ENCODE data around the gene SKI.
A peak's percentile ranks its signal among the peaks of the same experiment; 100 is the strongest.
"Not testable (repeated sequence)": the region's sequence is repeated elsewhere in the genome, so short reads cannot be mapped to it uniquely, and the experiment has no call there.

SKI gene

DNA sequence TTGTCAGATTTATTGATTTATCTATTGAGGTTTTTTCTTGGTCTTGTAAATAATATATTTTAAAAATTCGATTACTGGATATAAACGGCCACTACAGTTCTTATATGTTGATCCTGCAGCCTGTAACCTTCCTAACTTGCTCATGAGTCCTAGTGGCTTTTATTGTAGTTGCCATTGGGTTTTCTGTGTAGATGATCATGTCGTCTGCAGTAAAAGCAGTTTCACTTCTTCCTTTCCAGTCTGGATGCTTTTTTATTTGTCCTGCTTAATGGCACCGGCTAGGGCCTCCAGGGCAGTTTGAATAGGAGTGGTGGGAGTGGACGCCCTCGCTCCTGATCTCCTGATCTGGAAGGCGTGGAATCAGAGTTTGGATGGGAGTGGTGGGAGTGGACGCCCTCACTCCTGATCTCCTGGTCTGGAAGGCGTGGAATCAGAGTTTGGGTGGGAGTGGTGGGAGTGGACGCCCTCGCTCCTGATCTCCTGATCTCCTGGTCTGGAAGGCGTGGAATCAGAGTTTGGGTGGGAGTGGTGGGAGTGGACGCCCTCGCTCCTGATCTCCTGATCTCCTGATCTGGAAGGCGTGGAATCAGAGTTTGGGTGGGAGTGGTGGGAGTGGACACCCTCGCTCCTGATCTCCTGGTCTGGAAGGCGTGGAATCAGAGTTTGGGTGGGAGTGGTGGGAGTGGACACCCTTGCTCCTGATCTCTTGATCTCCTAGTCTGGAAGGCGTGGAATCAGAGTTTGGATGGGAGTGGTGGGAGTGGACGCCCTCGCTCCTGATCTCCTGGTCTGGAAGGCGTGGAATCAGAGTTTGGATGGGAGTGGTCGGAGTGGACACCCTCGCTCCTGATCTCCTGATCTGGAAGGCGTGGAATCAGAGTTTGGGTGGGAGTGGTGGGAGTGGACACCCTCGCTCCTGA, 33.6 kb downstream of the SKI start:
- DNase-seq (ENCODE audit: low spot score): not testable (repeated sequence)

DNA sequence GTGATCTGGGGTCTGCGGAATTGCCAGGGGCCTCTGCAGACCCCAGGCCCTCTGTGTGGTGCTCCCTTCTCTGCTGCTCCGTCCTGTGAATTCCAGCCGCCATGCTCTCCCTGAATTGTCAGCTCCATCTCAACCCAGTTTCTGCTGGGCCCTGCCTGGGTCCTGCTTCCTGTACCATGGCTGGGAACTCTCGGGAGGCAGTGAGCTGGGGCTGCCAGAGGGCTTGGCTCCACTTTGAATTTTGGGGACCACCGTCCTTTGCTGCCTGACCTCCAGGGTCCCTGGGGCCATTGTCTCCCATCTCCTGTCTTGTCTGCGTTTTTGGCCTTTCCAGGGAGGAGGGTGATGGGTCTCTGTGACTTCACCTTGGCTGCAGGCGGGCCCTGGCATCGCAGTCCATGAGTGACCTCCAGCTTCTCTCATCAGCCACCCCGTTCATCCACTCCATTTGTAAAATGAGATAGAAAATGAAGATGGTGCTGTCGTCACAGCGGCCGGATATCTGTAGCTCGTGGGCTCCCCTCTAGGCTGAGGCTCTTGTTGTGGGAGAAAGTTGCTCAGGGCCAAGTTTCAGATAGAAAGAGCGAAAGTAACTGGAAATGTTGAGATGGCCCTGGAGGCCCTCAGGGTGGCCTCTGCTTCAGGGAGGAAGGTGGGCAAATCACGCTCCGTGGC, 38.3 kb downstream of the SKI start:
- no peak for DNase-seq (ENCODE audit: low spot score)

DNA sequence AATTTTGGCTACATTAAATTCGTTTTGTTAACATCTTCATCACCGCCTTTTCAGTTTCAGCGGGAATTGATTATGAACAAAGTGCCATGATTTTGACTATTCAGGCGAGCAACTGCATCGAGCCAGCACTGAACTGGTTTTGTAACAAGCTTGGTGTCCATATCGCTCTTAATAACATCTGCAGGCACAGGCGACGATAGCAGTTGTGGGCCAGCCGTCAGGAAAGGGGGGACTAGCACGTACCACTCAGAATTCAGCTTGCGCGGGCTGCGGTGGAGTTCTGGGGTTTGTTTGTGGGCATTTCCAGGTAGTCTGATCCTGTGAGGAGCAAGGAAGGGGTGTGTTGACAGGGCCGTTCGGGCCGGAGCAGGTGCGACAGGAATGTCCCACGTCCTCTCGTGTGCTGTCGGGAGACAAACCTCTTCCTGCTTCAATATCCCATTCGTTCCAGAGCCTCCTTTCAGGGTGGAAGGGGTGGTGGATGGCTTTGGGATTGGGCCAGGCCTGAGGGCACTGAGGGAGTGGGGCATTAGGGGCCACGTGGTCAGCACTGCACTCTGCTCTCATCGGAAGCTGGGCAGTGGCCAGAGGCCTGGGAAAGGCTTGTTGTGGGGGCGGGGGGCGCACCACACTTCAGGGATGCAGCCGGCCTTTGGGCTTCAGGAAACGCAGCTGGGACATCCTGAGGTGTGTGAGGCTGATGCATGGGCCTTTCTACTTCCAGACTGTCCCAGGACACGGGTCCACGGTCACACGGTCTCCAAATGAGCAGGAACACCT, 39.1 kb downstream of the SKI start:
- no peak for DNase-seq (ENCODE audit: low spot score)

- no peak for DNase-seq (ENCODE audit: low spot score)
Observed at GRCh38 chr1:2267862-2268261, 39.7 kb downstream of the SKI start.

GRCh38 chr1:2268285-2269056, 40.4 kb downstream of the SKI start:
- no peak for DNase-seq (ENCODE audit: low spot score)

DNA sequence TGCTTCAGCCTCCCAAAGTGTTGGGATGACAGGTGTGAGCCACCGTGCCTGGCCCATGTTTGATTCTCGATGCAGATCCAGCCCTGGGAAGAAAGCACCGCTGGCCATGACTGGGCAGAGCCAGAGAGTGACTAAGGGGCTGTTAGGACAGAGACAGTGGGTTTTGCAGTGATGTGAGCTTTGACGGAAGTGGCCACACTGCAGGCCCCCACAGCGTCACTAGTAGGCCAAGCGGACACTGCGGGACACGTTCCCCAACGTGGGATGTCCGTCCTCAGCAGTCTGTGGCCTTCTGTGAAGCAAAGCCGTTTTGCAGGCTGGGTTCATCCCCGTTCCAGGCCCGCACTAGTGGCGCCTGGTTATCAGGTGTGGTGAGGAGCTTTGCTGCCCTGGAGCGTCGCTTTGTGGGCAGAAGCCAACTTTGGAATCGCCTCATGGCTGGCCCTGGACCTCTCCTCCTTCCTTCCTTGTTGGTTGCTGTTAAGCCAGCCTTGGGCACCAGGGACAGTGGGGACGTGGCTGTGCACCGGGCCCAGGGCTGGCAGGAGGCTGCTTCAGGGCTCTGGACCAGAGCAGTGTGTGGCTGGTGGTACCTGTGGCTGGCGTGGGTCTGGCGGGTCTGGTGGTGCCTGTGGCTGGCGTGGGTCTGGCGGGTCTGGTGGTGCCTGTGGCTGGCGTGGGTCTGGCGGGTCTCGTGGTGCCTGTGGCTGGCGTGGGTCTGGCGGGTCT, 41.2 kb downstream of the SKI start:
- DNase-seq (ENCODE audit: low spot score): no peak

DNA sequence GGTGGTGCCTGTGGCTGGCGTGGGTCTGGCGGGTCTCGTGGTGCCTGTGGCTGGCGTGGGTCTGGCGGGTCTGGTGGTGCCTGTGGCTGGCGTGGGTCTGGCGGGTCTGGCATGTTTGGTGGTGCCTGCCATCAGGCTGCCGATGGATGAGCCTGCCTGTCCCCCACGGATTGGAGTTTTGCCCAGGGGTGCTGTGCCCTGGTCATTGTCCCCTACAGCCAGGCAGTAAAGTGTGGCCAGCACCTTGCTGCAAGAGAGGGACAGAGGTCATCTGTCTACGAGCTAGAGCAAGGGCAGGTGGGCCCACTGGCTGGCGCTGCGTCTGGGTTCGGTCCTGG, 41.8 kb downstream of the SKI start:
- DNase-seq (ENCODE audit: low spot score): no peak

GRCh38 chr1:2270260-2271100, 42.4 kb downstream of the SKI start:
- no peak for DNase-seq (ENCODE audit: low spot score)

DNA sequence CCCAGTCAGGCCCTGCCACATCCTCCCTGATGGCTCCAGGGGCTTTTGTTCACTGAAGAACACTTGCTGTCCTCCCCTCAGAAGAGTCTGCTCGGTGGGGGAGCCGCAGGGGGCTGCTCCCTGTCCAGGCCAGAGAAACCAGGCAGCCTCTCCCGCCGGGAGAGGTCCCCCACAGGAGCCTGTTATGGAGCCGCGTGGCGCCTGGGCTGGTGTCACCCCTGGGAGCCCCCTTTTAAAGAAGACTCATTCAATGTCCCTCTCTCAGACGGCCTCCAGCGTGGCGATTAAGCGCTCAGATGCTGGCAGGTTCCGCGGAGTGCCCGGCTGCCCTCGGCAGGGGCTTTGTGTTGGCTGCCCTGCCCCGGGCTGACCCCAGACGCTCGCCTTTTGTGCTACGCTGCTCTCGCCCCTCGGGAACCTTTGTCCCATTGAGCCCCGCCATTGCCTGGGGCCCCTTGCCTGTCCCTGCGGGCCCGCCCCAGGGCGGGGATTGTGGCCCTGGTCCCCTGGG, 43.1 kb downstream of the SKI start:
- no peak for DNase-seq (ENCODE audit: low spot score)

- DNase-seq (ENCODE audit: low spot score): no peak
Observed at GRCh38 chr1:2271841-2272655, 43.9 kb downstream of the SKI start.

DNA sequence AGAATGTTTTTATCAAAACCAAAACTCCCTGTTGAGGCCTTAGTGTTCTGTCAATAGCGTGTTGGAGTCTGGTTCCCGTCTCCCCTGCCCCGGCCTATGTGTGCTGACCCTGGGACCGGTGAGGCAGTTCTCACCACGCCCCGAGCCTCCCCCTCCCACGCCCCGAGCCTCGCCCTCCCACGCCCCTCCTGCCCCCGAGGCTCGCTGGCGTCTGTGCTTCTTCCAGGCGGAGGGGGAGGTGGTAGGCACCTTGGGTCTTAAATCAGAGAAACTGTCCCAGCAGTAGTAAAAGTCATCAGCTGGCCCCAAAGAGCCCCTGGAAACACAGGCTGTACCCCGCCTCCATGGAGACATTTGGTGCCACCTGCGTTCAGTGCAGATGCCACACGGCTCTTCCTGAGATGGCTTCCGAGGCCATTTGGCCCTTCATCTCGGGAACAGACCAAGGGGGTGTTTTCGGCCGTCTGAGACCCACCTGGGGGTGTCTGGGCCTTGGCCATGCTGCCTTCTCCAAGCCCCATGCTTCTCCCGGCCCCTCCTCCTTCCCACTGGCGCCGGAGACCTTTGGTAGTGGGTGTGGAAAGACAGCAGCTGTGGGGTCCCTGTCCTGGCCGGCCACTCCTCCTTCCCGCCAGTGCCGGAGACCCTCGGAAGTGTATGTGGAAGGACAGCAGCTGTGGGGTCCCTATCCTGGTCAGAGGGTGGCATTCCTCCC, 44.7 kb downstream of the SKI start:
- no peak for DNase-seq (ENCODE audit: low spot score)

DNA sequence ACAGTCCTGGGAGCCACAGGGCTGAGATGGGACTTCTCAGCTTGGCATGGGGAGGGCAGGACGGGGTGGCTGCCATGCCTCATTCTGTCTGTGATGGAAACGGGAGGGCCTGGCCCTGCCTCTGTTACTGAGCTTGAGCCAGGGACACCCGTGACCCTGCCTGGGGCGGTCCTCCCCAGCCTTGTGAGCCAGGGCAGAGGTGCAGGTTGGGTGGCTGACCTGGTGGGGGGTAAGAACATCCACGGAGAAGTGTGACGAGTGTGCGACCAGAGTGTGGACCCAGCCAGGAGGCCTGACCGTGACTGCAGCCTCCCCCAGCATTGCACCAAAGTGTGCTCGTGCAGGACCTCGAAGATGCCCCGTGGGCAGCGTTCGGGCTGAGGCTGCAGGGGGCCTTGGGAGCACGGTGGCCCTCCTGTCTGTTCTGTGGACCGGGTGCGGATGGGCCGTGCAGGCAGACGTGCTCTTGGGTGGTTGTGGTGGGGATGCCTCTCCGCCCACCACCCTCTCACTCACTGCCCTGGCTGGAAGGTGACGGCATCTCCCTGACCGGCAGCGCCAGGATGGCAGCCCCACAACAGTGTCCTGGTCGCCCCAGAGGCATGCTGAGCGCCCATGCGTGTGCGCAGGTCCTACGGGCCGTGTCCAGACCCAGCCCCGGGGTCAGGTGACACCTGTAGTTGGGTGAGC, 45.4 kb downstream of the SKI start:
- no peak for DNase-seq (ENCODE audit: low spot score)

- DNase-seq (ENCODE audit: low spot score): no peak
Observed at GRCh38 chr1:2274231-2274928, 46.3 kb downstream of the SKI start.

DNA sequence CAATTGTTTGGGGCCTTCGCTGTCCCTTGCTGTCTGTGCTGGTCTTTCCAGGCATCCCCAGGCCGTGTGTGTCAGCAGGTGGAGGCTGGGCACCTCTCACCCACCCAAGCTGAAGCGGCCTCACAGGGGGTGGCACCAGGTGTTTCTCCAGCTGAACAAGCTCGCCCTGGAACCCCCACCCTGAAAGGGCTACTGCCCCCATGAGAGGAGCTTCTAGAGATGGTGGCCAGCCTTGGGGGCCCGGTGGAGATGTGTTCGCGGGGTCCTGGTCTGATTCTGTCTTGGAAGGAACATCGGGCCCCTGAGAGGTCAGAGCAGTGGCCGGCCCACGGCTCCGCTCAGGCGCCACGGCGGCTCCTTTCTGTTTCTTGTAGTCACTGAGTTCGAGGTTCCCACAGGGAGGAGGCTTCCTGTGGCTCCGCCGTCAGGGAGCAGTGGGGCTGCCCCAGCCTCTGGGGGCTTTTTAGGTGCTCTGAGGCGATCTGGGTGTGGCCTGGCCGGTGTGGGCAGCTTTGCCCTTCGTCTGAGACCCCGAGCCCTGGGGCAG, 46.9 kb downstream of the SKI start:
- DNase-seq (ENCODE audit: low spot score): no peak

DNA sequence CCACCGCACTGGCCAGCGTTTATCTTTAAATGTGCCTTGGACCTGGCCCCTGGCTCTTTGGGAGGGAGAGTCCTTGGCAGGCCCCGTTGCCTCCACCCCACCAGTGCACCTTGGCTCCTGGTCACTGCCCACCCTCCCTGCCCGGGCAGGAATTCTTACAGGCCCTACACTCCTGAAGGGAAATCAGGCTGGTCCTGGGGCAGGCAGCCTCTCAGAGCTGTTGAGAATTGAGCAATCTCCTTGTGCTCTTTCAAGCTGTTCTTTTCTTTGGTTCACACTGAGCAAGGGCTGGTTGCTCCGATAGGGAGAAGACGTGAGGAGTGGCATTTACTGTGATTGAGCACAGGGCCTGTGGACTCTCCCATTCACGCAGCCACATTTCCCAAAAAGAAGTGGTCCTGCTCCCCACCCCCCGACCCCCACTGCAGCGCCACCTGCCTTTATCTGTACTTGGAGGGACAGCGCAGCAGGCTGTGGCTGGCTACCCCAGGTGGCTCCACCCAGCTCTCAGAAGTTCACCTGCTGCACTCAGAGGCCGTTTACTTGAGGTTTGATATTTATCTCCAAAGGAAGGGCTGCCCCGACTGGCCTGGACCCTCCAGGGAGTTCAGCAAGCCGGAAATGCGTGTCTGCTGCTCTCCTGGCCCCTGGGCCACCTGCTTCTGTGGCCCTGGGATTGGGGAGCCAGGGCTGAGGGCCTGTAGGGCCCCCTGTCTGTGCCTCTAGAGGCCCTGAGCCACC, 47.8 kb downstream of the SKI start:
- peak; percentile 75 for DNase-seq (ENCODE audit: low spot score)

DNA sequence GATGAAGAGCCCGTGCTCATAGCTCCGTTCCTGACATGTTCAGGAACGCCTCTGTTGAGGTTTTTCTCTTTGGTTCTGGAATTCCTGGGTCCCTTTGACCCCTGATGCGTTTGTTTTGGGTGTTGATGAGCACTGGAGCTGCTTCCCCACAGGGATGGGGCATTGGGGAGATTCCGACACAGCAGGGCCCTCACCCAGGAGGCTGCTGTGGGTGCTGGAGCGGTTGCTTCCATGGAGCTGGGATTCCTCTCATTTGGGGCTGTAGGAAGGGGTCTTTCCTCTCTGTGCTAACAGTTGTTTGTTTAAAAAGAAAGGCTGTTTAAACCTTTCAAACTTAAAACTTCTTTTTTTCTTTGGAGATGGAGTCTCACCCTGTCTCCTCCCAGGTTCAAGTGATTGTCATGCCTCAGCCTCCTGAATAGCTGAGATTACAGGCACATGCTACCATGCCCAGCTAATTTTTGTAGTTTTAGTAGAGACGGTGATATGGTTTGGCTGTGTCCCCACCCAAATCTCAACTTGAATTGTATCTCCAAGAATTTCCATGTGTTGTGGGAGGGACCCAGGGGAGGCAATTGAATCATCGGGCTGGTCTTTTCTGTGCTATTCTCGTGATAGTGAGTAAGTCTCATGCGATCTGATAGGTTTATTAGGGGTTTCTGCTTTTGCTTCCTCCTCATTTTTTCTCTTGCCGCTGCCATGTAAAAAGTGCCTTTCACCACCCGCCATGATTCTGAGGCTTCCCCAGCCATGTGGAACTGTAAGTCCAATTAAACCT, 48.9 kb downstream of the SKI start:
- DNase-seq (ENCODE audit: low spot score): no peak

Measured in hepatic stellate cell (primary cell).